Right lobe of liver (tissue), 4 donors: ENCODE data around the gene MAP3K20.

ENCODE experiments used
- CTCF ChIP-seq, 4 donors: fragments of 200-600 bp in 3 of 4; fragments of 450-650 bp in 1 of 4; IDR thresholded peaks; one replicate each; pipeline versions ENCODE4 v1.5.1 to v1.8.0; 2016 to 2022; ENCODE audit warnings: antibody characterized with exemption in 4 of 4, mild to moderate bottlenecking in 2 of 4
- POLR2A ChIP-seq: fragments of 450-650 bp; IDR thresholded peaks from one replicate; pipeline ENCODE4 v1.6.1; 2017; ENCODE audit warnings: antibody characterized with exemption, mild to moderate bottlenecking
- donor health status: DM: no; HTN: no; CAD: no.
- donor health status: DM: no; HTN: no; CAD: no.
- donor health status: DM: no; HTN: yes; CAD: no.

- no peak for TF ChIP-seq CTCF (IDR thresholded peaks at IDR 0.05)
- no peak for TF ChIP-seq POLR2A
Measured at GRCh38 chr2:173157676-173158293, 82.1 kb downstream of the MAP3K20 start.
